WI38 (cell line): Measurements from ENCODE around the gene CCDC183.
"Not testable (repeated sequence)": the region's sequence is repeated elsewhere in the genome, so short reads cannot be mapped to it uniquely, and the experiment has no call there.

Experiments
- H3K4me3 ChIP-seq: 2 replicates; pipeline ENCODE4 v1.5.1; 2011; ENCODE audit warnings: low read depth, mild to moderate bottlenecking, control low read depth, low read length
- TF ChIP-seq, protein P1 (sequence below): IDR thresholded peaks from 2 replicates; pipeline ENCODE4 v1.5.1; 2012; ENCODE audit warnings: low read depth, mild to moderate bottlenecking, control low read depth, low read length

The CCDC183 gene

DNA sequence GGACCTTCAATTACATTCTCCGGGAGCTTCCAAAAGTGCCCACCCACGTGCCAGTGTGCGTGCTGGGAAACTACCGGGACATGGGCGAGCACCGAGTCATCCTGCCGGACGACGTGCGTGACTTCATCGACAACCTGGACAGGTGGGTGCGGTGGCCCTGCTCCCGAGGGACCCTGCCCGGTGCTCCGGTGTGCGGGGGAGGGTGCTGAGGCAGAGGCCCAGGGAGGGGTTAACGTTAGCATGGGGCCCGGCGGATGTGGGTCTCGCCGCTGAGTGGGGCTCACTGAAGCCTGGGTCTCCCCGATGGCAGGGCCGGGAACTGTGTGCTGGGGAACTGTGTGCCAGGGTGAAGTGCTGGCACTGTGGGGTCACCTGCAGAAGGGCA lies 35.6 kb downstream of the CCDC183 start:
- TF ChIP-seq, protein P1, sequence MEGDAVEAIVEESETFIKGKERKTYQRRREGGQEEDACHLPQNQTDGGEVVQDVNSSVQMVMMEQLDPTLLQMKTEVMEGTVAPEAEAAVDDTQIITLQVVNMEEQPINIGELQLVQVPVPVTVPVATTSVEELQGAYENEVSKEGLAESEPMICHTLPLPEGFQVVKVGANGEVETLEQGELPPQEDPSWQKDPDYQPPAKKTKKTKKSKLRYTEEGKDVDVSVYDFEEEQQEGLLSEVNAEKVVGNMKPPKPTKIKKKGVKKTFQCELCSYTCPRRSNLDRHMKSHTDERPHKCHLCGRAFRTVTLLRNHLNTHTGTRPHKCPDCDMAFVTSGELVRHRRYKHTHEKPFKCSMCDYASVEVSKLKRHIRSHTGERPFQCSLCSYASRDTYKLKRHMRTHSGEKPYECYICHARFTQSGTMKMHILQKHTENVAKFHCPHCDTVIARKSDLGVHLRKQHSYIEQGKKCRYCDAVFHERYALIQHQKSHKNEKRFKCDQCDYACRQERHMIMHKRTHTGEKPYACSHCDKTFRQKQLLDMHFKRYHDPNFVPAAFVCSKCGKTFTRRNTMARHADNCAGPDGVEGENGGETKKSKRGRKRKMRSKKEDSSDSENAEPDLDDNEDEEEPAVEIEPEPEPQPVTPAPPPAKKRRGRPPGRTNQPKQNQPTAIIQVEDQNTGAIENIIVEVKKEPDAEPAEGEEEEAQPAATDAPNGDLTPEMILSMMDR = no peak
- H3K4me3 ChIP-seq = no peak overlapping the region

- no peak overlapping the region for H3K4me3 ChIP-seq
- TF ChIP-seq, protein P1 = no peak
These were observed 36.4 kb downstream of the CCDC183 start for GRCh38 chr9:136832581-136832980.

GRCh38 chr9:136833381-136834048 lies 37.4 kb downstream of the CCDC183 start:
- not testable (repeated sequence) for H3K4me3 ChIP-seq

- H3K4me3 ChIP-seq = no peak overlapping the region
- TF ChIP-seq, protein P1 = no peak
These were observed 39.2 kb downstream of the CCDC183 start for GRCh38 chr9:136835162-136835931.

GRCh38 chr9:136835932-136836904 lies 40.1 kb downstream of the CCDC183 start:
- H3K4me3 ChIP-seq = no peak overlapping the region
- TF ChIP-seq, protein P1 = no peak

DNA sequence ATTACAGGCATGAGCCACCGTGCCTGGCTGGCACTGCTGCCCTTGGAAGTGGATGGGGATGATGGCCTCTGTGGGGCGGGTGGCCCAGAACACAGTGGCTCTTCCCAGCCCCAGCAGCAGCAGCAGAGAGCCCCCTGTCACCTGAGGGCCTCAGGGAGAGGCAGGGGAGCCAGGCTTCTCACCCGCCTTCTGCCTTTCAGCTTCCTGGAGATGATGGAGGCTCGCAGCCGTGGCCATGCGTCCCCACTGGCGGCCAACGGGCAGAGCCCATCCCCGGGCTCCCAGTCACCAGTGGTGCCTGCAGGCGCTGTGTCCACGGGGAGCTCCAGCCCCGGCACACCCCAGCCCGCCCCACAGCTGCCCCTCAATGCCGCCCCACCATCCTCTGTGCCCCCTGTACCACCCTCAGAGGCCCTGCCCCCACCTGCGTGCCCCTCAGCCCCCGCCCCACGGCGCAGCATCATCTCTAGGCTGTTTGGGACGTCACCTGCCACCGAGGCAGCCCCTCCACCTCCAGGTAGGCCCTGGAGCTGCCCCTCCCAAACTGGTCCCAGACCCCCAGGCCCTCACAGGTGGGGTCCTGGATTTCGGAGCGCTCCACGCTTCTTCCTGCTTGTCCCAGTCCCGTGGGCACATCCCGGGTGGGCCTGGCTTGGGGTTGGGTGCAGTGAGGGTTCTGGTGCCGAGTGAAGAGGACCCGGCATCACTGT lies 41.2 kb downstream of the CCDC183 start:
- TF ChIP-seq, protein P1 = no peak
- H3K4me3 ChIP-seq = no peak overlapping the region

DNA sequence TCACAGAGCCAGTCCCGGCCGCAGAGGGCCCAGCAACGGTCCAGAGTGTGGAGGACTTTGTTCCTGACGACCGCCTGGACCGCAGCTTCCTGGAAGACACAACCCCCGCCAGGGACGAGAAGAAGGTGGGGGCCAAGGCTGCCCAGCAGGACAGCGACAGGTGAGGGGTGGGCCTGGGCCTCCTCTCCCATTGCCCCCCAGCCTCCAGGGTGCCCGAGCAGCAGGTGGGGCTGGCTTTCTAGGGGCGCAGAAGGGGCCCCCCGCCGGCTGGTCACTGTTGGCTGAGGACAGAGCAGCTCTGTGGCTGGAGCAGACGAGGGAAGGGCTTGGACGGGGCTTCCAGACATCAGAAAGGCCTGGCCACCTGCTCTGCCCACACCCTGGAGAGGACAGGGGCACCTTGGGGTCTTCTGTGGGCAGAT lies 41.7 kb downstream of the CCDC183 start:
- H3K4me3 ChIP-seq = not testable (repeated sequence)
